ENCODE data around the gene CRADD.

DNA sequence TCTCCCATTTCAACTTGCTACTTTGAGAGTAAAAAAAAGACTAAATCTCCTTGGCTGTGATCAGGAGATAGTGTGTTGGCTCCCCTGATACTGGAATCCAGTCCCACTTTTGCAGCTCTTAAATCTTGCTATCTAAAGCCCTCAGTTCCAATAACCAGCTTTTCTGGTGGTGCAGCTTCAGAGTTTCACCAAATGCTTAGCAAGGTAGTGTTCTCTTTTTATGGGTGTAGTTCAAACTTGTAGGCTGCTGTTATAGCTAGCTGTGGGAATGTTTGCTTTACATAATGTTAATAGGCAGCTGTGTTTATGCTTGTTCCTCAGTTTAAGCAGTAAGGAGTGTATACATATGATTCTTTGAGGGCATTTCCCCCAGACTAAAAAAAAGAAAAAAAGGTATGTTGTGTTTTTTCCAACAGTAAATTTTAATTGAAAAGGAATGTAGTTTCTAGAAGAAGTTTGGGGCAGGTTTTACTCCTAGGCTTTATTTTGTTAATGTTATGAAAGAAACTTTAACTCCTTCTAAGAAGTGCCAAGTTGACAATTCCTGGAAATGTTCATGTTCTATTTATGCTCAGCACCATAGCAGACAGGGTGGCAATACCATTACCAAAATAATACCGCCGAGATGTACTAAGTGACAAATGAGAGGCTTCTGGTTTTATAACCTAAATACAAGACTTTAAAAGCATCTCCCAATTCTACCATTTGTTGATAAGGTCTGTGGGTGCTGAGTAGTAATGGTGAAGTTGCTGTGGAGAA is 12.1 kb downstream of the CRADD start:
- no peak for TF ChIP-seq ZNF184 (tag by site-specific recombination; IDR thresholded peaks at IDR 0.05)
- TF ChIP-seq, protein P1, sequence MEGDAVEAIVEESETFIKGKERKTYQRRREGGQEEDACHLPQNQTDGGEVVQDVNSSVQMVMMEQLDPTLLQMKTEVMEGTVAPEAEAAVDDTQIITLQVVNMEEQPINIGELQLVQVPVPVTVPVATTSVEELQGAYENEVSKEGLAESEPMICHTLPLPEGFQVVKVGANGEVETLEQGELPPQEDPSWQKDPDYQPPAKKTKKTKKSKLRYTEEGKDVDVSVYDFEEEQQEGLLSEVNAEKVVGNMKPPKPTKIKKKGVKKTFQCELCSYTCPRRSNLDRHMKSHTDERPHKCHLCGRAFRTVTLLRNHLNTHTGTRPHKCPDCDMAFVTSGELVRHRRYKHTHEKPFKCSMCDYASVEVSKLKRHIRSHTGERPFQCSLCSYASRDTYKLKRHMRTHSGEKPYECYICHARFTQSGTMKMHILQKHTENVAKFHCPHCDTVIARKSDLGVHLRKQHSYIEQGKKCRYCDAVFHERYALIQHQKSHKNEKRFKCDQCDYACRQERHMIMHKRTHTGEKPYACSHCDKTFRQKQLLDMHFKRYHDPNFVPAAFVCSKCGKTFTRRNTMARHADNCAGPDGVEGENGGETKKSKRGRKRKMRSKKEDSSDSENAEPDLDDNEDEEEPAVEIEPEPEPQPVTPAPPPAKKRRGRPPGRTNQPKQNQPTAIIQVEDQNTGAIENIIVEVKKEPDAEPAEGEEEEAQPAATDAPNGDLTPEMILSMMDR (tag by site-specific recombination; IDR thresholded peaks at IDR 0.05) = no peak
- no peak for TF ChIP-seq ZNF670 (tag by site-specific recombination; IDR thresholded peaks at IDR 0.05; ENCODE audit: low read depth)
- TF ChIP-seq ZNF558 (tag by site-specific recombination; IDR thresholded peaks at IDR 0.05) = no peak
- TF ChIP-seq YY1 (tag by site-specific recombination; IDR thresholded peaks at IDR 0.05) = no peak

Measured in HEK293 (cell line).